Activated T-cell treated with anti-CD3 and anti-CD28 coated beads for 1 hour (primary cell): ENCODE data around the gene SCLY.

ENCODE experiments used
- DNase-seq: peaks from one replicate; pipeline ENCODE4 v3.0.0-alpha.2; 2020; ENCODE audit warnings: low read depth

Gene SCLY

GRCh38 chr2:238140721-238141540 lies 80.1 kb downstream of the SCLY start:
- DNase-seq: no peak

- DNase-seq: no peak
Observed at GRCh38 chr2:238141541-238142318, 80.9 kb downstream of the SCLY start.

- DNase-seq: no peak
Observed at GRCh38 chr2:238142382-238143205, 81.8 kb downstream of the SCLY start.

- no peak for DNase-seq
Observed at GRCh38 chr2:238143239-238143951, 82.6 kb downstream of the SCLY start.

- DNase-seq: no peak
Observed at GRCh38 chr2:238144262-238144661, 83.5 kb downstream of the SCLY start.

- no peak for DNase-seq
Observed at GRCh38 chr2:238145046-238145445, 84.2 kb downstream of the SCLY start.

GRCh38 chr2:238145851-238146250 lies 85.0 kb downstream of the SCLY start:
- DNase-seq: no peak

- no peak for DNase-seq
Observed at GRCh38 chr2:238146884-238147544, 86.2 kb downstream of the SCLY start.

GRCh38 chr2:238148981-238149380 lies 88.2 kb downstream of the SCLY start:
- DNase-seq: no peak
